T-helper 2 cell treated with Interferon-gamma antibody and Interleukin-4, amounts not matched to agents 5 μg/mL and 100 μg/mL, for 36 hours (primary cell): ENCODE measurements around the gene NUTF2.

Experiments used
- DNase-seq: peaks from one replicate; pipeline ENCODE4 v3.0.0; 2021; ENCODE audit warnings: low spot score
- H3K27ac Mint-ChIP-seq: one replicate; pipeline ENCODE4 v1.8.0; 2021; ENCODE audit warnings: mild to moderate bottlenecking, mixed read lengths
- H3K27me3 Mint-ChIP-seq: one replicate; pipeline ENCODE4 v1.8.0; 2021; ENCODE audit warnings: low read depth, mixed read lengths
- H3K36me3 Mint-ChIP-seq: one replicate; pipeline ENCODE4 v1.8.0; 2021; ENCODE audit warnings: low read depth, mixed read lengths
- H3K4me1 Mint-ChIP-seq: one replicate; pipeline ENCODE4 v1.8.0; 2021; ENCODE audit warnings: low read depth, mixed read lengths
- H3K4me3 Mint-ChIP-seq: one replicate; pipeline ENCODE4 v1.8.0; 2022; ENCODE audit warnings: mild to moderate bottlenecking, moderate library complexity, mixed read lengths
- H3K9me3 Mint-ChIP-seq: one replicate; pipeline ENCODE4 v1.8.0; 2021; ENCODE audit warnings: mixed read lengths

Gene NUTF2

GRCh38 chr16:67917852-67918236 lies 71.1 kb downstream of the NUTF2 start:
- DNase-seq: peak; percentile 59
- H3K4me1 Mint-ChIP-seq: peaks cover 15% of the 10 kb centered on the region
- no peak overlapping the region for H3K4me3 Mint-ChIP-seq
- H3K27ac Mint-ChIP-seq: peak overlapping the region; percentile 57
- H3K36me3 Mint-ChIP-seq: peaks cover 12% of the 10 kb centered on the region
- H3K9me3 Mint-ChIP-seq: no peaks in the 10 kb centered on the region
- no peaks in the 10 kb centered on the region for H3K27me3 Mint-ChIP-seq

GRCh38 chr16:67919622-67920221 lies 73.0 kb downstream of the NUTF2 start:
- no peaks in the 10 kb centered on the region for H3K27me3 Mint-ChIP-seq
- DNase-seq: no peak
- H3K27ac Mint-ChIP-seq: no peak overlapping the region
- H3K9me3 Mint-ChIP-seq: no peaks in the 10 kb centered on the region
- no peak overlapping the region for H3K4me3 Mint-ChIP-seq
- peaks cover 10% of the 10 kb centered on the region for H3K36me3 Mint-ChIP-seq
- H3K4me1 Mint-ChIP-seq: peaks cover 15% of the 10 kb centered on the region
